SIG-M5 treated with dmso at 0.1 percent for 504 hours (cell line): Measurements from ENCODE around the gene THY1.
"Not testable (repeated sequence)": the region's sequence is repeated elsewhere in the genome, so short reads cannot be mapped to it uniquely, and the experiment has no call there.

Experiments used
- DNase-seq: peaks from one replicate; lab custom pipeline; 2025; ENCODE audit not compliant: unreplicated experiment; lab: John Stamatoyannopoulos, UW

The THY1 gene

DNA sequence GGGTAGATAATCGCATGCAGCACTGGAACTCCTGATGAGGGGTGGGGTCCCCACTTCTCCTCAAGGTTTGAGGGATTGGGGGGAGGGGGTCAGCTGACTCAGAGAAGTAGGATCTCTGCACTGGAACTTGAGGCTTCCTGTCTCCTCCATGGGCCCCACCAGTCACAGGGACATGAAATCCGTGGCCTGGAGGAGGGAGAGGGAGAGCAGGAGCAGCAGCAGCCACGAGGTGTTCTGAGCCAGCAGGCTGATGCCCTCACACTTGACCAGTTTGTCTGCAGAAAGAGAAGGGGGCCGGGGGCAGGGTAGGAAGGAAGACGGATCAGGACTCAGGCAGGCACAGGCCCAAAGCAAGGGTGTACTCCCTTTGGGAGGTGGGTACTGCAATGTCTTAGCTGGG is 3.7 kb downstream of the THY1 start:
- no peak for DNase-seq

DNA sequence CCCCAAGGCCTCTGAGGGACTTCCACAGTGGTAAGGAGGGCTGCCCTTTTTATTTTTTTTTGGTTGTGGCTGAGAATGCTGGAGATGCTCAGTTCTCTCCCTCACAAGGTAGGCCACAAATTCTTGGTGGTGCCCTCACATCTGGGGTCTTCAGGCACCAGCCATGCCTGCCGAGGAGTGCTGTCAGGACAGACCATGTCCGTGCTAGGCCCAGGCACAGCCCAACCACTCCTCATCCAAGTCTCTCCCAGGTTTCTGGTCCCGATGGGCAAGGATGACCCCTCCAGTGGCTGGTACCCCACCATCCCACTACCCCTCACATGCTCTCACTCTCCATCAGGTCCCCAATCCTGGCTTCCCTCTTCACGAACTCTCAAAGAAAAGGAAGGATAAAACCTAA is 4.2 kb downstream of the THY1 start:
- no peak for DNase-seq

DNA sequence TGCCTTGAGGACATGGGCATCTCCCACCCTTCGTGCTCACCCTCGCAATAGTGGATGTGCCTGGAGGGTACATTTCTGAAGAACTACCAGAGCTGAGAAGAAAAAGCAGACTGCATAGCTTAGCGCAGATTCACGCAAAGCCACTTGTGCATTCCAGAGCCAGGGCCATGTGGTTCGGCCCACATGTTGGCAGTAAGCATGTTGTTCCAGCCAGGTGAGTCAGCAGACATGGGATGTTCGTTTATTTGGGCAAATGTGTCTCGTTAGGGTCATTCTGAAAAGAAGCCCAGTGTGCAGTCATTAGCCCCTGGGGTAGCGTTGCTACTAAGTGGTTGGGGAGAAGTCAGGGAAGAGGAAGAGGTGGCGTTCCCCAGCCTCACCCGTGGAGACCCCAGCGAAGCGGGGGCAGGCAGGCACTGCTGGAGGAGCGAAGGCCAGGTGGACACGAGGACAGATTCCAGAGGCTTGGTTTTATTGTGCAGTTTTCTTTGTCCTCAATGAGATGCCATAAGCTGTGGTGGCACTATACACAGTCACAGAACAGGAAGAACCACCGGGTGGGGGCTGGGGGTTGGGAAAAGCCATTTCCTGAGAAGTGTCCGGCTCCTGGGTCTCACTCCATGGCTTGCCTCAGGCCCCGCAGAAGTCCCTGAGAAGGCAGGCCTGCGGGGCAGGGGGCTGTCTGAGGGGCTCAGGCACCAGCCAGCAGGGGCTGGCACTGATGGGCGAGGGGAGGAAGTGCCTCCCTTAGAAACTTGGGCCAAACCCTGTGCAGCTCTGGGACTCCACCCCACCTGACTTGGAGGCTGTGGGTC is 5.0 kb downstream of the THY1 start:
- no peak for DNase-seq

DNA sequence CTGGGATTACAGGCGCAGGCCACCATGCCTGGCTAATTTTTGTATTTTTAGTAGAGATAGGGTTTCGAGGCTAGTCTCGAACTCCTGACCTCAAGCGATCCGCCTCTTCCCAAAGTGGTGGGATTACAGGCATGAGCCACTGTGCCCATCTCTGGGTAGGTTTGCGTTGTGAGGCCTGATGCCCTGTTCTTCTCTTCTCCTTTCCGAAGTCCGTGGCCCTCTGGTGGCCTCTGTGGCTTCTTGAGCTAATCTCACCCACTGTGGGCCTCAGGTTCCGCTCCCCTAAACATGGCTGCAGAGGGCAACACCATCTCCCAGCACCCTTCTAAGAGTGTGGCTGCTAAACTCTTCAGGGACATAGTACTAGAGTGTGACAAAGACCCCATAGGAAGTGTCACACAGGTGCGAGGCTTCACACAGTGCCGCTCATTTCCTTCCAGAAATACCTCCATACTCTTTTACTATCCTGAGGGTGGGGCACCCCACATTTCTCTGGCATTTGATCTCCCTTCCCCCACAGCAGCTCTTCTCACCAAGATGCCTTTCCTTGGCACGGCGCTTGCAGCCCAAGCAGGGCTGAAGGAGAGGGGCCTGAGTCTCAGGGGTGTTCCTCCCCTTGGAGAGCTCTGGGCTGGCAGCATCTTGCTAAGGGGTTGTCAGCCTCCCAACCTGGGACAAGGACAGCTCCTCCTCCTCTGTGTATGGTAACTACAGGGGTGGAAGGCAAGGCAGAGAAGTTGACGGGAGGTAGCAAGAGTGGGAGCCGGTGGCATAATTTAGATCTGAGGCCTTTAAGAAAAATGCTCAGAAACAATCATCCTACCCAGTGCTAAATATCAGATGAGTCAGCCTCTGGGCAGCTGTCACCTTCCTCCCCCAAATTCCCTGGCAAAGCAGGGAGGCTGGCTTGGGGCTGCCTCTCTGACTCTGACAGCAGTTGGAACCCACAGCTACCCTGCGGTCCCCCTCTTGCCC is 6.1 kb downstream of the THY1 start:
- DNase-seq, result no peak

DNA sequence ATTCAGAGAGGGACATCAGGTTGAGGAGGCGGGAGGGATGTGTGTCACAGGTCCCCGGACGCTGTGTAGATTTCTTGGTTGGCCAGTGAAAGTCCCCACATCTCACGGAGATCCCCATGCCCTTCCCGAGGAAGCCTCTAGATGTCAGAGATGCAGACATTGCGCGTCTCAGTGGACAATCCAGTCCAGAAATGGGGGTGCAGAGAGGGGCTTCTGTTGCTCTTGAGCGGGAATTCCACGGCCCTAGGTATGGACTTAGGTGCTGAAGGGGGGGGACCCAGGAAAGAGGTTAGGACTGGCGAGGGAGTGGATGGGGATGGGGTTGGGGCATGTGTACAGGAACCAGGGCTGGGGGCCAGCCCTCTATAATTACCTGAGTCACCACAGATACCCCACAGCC is 7.0 kb downstream of the THY1 start:
- DNase-seq, result no peak

DNA sequence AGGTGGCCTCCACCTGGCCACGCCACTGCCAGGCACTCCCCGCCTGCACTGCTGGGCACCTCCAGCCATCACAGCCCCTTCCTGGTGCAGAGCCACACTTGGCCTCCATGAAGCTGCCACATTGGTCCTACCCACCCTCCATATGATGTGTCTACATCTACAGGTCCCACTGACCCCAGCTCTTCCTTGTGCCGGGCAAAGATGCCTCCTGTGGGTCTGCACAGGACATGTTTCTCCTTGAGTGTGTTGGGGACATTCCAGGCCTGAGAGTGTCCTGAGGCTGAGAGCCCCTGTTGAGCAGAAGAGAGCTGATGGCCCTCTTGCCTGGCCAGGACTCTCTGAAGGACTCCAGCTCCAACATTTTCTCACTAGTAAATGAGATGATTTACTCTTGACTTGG is 7.5 kb downstream of the THY1 start:
- DNase-seq, result no peak

DNA sequence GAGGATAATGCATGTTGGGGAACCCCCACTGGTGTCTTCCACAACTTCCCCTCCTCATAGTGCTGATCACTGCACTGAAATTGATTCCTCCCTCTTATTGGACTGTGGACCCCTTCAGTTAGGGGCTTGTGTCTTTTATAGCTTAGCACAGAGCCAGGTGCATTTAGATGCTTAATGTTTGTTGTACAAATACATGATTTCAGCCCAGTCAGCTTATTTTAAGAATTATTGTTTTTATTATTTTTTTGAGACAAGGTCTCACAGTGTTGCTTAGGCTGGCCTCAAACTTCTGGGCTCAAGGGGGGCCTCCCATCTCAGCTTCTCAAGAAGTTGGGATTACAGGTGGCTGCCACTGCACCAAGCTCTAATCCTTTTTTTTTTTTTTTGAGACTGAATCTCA is 8.2 kb downstream of the THY1 start:
- DNase-seq, result no peak

DNA sequence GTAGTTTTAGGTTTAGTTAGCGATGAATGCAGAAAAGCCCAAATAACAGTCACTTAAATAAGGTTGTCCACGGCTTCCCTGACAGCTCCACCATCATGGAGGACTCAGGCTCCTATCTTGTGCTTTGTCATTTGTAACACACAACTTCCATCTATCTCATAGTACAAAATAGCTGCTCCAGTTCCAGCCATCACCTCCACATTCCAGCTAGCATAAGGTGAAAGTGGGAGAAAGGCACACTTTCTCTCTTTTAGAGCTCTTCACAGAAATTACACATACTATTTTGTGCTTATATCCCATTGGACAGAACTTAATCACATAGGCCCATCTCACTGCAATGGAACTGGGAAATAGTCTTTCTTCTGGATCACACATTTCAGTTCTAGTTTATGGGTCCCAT is 8.7 kb downstream of the THY1 start:
- DNase-seq, result no peak

DNA sequence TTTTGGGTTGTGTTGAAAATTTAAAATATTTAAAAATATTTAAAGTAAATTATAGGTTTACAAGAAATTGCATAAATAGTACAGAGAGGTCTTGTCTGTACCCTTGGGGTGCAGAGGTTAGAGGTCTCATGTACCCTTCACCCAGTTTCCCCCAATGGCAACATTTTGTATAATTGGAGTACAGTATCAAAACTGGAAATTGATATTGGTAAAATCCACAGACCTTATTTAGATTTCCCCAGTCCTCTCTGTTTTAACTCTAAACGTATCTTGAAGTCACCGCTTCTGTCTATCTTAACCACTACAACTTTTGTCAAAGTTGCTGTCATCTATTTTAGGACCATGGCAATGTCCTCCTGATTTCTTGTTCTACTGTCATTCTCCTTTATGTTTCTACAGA is 10.9 kb downstream of the THY1 start:
- no peak for DNase-seq

DNA sequence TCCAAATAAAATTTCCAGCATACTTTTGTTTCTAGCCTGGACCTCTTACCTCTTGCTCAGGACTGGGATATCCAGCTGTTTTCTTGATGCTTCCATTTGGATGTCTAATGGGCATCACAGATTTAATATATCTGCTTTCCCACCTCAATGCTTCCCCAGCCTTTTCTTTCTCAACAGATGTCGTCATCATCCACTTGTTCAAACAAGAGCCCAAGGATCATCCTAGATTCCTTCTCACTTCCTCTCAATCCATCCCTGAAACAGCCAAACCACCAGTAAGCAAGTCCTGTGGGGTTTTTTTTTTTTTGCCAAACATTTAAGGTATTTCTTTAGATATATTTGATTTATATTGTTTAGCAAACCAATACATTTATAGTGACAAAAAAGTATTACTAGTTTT is 12.5 kb downstream of the THY1 start:
- DNase-seq, result no peak

DNA sequence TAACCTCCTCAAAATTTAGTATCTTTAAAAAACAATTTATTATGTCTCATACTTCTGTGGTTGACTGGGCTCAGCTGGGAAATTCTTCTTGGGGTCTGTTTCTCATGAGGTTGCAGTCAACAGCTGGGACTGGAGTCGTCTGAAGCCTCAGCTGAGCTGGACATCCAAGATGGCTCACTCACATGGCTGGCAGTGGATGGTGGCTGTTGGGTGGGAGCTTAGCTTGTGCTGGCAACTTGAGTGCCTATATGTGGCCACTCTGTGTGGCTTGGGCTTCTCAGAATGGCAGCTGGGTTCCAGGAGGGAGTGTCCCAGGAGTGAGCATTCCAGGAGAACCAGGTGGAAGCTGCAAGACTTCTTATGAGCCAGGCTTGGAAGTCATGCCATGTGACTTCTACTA is 13.2 kb downstream of the THY1 start:
- DNase-seq, result no peak

DNA sequence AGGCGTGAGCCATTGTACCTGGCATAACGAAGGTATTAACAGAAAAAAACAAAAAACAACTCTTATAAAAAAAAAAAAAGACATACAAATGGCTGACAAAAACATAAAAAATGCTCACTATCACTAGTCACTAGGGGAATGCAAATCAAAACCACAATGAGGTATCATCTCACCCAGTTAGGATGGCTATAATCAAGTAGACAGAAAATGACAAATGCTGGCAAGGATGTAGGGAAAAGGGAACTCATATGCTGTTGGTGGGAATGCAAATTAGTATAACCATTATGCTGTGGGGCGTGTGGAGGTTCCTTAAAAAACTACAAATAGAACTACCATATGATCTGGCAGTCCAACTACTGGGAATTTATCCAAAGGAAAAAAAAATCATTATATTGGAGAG is 17.0 kb downstream of the THY1 start:
- DNase-seq, result no peak

DNA sequence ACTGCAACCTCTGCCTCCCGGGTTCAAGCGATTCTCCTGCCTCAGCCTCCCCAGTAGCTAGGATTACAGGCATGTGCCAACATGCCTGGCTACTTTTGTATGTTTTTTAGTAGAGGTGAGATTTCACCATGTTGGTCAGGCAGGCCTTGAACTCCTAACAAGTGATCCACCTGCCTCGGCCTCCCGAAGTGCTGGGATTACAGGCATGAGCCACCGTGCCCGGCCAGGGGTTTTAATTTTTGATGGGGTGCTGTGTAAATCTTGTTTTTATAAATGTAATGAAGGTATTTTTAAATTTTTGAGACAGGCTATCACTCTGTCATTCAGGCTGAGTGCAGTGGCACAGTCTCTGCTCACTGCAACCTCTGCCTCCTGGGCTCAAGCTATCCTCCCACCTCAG is 17.5 kb downstream of the THY1 start:
- not testable (repeated sequence) for DNase-seq

DNA sequence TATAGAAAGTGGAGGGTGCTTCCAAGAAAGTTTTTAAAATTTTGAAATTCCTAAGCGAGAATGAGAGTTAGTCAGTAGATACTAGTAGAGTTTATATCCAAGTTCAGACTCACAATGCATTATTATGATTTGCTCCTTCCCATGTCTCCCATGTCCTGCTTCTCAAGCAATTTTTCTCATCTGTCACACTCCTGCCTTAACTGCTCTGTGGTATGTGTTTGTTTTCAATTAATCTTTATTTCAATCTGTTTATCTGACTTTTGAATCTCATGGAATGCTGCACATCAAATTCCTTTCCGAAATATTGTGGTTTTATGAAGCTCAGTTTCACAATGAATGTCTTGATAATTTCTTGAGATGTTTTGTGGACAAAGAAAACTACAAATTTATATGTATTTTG is 18.1 kb downstream of the THY1 start:
- no peak for DNase-seq

DNA sequence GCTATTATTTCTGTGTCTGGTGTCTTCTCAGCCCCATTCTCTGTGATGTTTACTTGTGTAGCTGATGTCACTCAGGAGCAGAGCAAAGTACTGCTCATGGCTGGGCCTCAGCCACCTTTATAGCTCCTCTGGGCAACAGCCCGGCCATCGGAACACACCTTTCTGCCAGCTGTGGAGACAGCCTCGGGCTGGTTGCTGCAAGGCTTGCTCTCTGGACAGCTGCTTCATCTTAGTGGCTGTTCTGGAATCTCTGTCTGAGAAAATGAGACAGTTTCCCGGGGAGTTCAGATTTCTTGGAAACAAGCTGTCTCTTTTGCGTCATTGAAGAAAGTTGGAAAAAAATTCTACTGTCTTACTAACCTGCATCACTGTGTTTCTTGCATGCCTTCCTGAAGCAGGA is 20.0 kb downstream of the THY1 start:
- DNase-seq, result no peak

DNA sequence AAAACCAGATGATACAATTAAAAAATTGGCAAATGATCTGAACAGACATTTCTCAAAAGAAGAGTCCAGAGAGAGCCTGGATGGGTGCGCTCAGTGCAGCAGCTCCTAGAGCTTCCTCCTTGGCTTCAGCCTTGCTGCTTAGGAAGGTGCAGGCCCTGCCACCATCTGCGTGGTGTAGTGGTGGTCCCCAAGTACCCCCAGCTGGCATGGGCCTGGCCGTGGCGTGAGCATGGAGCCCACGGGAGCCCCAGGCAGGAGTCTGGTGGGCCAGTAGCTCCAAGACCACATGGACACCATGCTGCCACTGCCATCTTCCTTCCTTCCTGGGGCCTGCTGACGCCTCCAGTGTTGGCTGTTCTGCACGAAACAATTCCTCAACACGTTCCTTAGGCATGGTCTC is 20.5 kb downstream of the THY1 start:
- no peak for DNase-seq

DNA sequence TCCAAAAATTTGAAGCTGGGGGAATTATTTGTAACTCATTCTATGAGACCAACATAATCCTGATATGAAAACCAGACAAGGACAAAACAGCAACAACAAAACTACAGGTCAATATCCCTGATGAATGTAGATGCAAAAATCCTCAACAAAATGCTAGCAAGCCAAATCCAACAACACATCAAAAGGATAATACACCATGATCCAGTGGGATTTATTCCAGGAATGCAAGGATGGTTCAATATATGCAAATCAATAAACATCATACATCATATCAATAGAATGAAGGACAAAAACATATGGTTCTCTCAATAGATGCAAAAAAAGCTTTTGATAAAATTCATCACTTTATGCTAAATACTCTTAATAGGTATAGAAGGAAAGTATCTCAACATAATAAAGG is 22.1 kb downstream of the THY1 start:
- DNase-seq, result no peak

DNA sequence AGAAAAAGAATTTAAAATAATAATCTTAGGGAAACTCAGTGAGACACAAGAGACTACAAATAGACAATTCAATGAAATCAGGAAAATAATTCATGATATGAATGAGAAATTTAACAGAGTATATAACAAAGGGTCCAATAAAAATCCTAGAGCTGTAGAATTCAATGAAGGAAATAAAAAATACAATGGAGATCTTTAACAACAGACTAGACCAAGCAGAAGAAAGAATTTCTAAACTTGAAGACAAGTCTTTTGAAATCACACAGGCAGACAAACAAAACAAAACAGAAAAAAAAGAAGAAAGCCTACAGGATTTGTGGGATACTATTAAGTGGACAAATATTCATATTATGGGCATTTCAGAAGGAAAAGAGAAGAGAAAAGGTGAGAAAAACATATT is 25.2 kb downstream of the THY1 start:
- DNase-seq, result no peak

DNA sequence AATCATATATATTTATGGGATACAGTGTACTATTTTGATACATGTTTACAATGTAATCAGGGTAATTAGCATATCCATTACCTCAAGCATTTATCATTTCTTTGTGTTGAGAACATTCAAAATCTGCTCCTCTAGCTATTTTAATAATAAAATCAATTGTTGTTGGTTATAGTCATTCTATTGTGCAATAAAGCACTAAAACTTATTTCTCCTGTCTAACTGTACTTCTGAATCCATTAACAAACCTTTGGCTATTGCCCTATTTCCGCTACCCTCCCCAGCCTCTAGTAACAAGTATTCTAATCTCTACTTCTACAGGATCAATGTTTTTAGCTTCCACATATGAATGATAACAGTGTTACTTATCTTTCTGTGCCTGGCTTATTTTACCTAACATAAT is 26.1 kb downstream of the THY1 start:
- DNase-seq, result no peak

DNA sequence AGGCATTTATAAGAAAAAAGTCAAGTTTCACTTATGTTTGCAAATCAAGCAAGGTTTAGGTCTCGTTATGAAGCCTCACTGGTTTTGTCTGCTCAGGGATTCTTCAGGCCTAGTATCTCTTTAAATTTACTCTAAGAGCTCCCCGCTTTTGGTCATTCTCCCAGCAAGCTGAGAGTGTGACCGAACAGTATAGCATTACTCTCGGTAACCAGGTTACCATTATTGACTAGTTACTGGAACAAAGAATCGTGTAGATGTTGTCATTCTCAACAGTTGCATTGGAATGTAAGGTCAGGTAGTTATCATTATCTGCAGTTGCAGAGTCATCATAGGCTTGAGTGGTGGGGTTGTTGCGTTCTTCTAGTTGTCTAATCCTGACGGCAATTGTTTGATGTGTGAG is 31.7 kb downstream of the THY1 start:
- DNase-seq, result no peak

DNA sequence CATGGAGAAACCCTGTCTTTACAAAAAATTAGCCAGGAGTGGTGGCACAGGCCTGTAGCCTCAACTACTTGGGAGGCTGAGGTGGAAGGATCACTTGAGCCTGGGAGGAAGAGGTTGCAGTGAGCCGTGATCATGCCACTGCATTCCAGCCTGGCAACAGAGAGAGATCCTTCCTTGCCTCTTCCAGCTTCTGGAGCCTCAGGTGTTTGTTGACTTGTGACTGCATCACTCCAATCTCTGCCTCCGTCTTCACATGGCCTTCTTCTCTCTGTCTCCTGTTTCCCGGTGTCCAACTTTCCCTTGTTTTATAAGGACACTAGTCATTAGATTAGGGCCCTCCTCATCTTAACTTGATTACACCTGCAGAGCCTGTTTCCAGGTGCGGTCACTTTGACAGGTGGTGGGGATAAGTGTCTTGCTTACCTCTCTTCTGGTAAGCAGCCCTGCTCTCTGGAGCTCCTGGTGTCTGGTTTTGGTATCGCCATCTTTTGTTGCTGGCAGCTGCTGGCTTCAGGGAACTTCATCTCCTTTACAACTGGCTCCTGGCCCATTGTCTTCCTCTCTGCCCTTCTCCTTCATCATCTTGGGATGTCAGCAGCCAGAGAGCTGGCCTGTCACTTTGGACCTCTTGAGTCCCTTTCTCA is 33.2 kb downstream of the THY1 start:
- DNase-seq, result peak; percentile 9

DNA sequence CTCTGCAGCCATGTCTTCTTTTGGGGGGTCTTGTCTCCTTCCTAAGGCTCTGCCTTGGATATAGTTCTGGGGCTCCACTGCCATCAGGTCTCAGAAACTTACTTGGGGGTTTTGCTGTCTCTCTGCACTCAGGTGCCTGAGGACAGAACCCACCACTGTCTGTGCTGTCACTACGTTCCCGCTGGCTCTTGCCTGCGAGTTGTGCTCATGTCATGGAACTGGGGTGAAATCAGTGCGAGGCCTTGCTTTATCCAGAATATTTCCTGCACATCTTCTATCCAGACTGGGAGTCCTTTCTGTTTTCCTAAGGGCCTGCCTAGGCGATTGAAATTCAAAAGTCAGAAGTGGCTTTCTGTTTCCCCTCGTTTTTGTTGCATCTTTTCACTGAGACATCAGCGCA is 34.9 kb downstream of the THY1 start:
- no peak for DNase-seq
